GM23248 (cell line): ENCODE measurements around the gene ZGLP1. TPM values are rescaled to one million over a fixed set of nuclear protein-coding genes. Genes with fewer than 3 reads are reported as not detected.

Source experiments
- DNase-seq: peaks from one replicate; pipeline ENCODE4 v3.0.0-alpha.2; 2015
- H2AFZ ChIP-seq: fragments of 200-600 bp; sonication (generic); 2 replicates; pipeline ENCODE4 v1.6.1; 2016; ENCODE audit warnings: antibody characterized with exemption
- H3F3A ChIP-seq: fragments of 200-600 bp; sonication (generic); 2 replicates; pipeline ENCODE4 v1.6.1; 2016; ENCODE audit warnings: mild to moderate bottlenecking, antibody characterized with exemption, mixed run types; ENCODE audit not compliant: insufficient read depth
- H3K27ac ChIP-seq: fragments of 200-600 bp; sonication (generic); 2 replicates; pipeline ENCODE4 v1.5.1; 2016; ENCODE audit warnings: mild to moderate bottlenecking
- H3K27me3 ChIP-seq: fragments of 200-600 bp; sonication (generic); replicated peaks from 2 replicates; pipeline ENCODE4 v1.6.1; 2016; ENCODE audit warnings: mild to moderate bottlenecking; ENCODE audit not compliant: insufficient read depth
- H3K36me3 ChIP-seq: fragments of 200-600 bp; sonication (generic); 2 replicates; pipeline ENCODE4 v1.6.1; 2016; ENCODE audit warnings: low read depth, mild to moderate bottlenecking
- H3K4me1 ChIP-seq: fragments of 200-600 bp; sonication (generic); 2 replicates; pipeline ENCODE4 v1.6.1; 2016; ENCODE audit warnings: mild to moderate bottlenecking; ENCODE audit not compliant: insufficient read depth
- H3K4me2 ChIP-seq: fragments of 200-600 bp; sonication (generic); one replicate; pipeline ENCODE4 v1.6.1; 2016; ENCODE audit warnings: mild to moderate bottlenecking; ENCODE audit not compliant: unreplicated experiment
- H3K4me3 ChIP-seq: fragments of 200-600 bp; sonication (generic); 2 replicates; pipeline ENCODE4 v1.5.1; 2016; ENCODE audit warnings: mild to moderate bottlenecking
- H3K79me2 ChIP-seq: fragments of 200-600 bp; sonication (generic); 2 replicates; pipeline ENCODE4 v1.6.1; 2016; ENCODE audit warnings: mild to moderate bottlenecking; ENCODE audit not compliant: insufficient read depth
- H3K9ac ChIP-seq: fragments of 200-600 bp; sonication (generic); 2 replicates; pipeline ENCODE4 v1.6.1; 2016; ENCODE audit warnings: mild to moderate bottlenecking
- H3K9me2 ChIP-seq: fragments of 200-600 bp; sonication (generic); 2 replicates; pipeline ENCODE4 v1.6.1; 2016; ENCODE audit warnings: mixed run types, mild to moderate bottlenecking, moderate library complexity; ENCODE audit not compliant: insufficient read depth
- H3K9me3 ChIP-seq: fragments of 200-600 bp; sonication (generic); one replicate; pipeline ENCODE4 v1.6.1; 2017; ENCODE audit warnings: low read depth
- H4K20me1 ChIP-seq: fragments of 200-600 bp; sonication (generic); 2 replicates; pipeline ENCODE4 v1.6.0; 2016; ENCODE audit not compliant: insufficient read depth
- EZH2 ChIP-seq: fragments of 200-600 bp; sonication (generic); IDR thresholded peaks from 2 replicates; pipeline ENCODE4 v1.6.1; 2018; ENCODE audit warnings: antibody characterized with exemption, mild to moderate bottlenecking; ENCODE audit not compliant: insufficient read depth, poor library complexity, severe bottlenecking
- EZH2phosphoT487 ChIP-seq: fragments of 200-600 bp; sonication (generic); IDR thresholded peaks from 2 replicates; pipeline ENCODE4 v1.6.1; 2018; ENCODE audit warnings: antibody characterized with exemption, moderate library complexity, mild to moderate bottlenecking, low read depth; ENCODE audit not compliant: insufficient read depth
- WGBS, 2 experiments: methylation state at CpG; one replicate each; pipeline ENCODE4 v1.1.6; 2015 to 2017; ENCODE audit warnings: low lambda C conversion rate in 2 of 2, low coverage in 1 of 2; ENCODE audit errors: missing lambda C conversion rate in 2 of 2; 5-methylcytosine and 5-hydroxymethylcytosine counted together
- in situ Hi-C: fragments of 300-500 bp; cut with MboI; formaldehyde crosslinking; loops from 2 replicates; pipeline ENCODE4 v1.15.0; 2020
- polyA plus RNA-seq: library from polyadenylated mRNA; unstranded; fragments of >200 nt; fragmentation: Nextera tagmentation; extraction: Ambion mirVana; gene quantifications from 2 replicates; pipeline ENCODE4 v1.2.1, GENCODE V29; 2016
- total RNA-seq: library from RNA; depleted of rRNA; stranded (reverse); fragments of >200 nt; shearing (Covaris generic); gene quantifications from 2 replicates; pipeline ENCODE4 v1.2.3, GENCODE V29; 2014

Gene ZGLP1
- total and polyA plus RNA-seq, 2 experiments from 2014 or later: 1.8 to 2.5 TPM

DNA sequence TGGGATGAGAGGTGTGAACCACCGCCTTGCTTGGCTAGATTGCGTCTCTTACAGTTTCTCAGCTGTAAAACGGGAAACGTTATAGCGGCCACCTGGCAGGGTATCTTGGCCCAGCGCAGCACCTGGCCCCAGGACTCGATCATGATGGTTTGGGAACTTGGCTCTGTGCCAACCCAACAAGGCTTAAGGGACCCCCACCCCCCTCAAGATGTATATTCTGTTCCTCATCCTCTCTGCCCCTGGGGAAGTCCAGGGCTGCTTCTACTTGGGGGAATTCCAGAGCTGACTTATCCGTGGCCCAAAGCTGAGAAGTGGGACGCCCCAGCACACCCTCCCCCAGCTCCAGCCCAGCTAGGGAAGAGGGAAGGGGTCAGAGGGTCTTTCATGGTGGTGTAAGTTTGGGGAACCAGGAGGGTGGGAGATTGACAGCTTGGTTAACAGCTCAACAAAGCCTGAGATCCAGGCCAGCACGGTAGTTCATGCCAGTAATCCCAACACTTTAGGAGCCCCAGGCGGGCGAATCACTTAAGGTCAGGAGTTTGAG lies 38.0 kb downstream of the ZGLP1 start:
- no peaks in the 10 kb centered on the region for H3K9me3 ChIP-seq
- no peaks in the 10 kb centered on the region for H3K9me2 ChIP-seq
- no peak for TF ChIP-seq EZH2phosphoT487
- no peak for TF ChIP-seq EZH2
- peak; percentile 58 for DNase-seq
- H3K4me2 ChIP-seq: peak overlapping the region; percentile 69
- peak overlapping the region; percentile 5; the same call in 1 of the 2 replicates for H2AFZ ChIP-seq
- H3K4me3 ChIP-seq: peak overlapping the region; percentile 58
- WGBS, 2 experiments: 39 to 41% methylated on average over 12 of the region's 12 CpGs
- H3K27ac ChIP-seq: no peak overlapping the region
- in situ Hi-C loops: loop anchor here (5.0 kb wide), 1 partner anchor 116 kb away; no protein-coding TSS in a partner anchor
- no peaks in the 10 kb centered on the region for H3F3A ChIP-seq
- H3K27me3 ChIP-seq: no peaks in the 10 kb centered on the region
- H3K79me2 ChIP-seq: no peaks in the 10 kb centered on the region
- peak overlapping the region; percentile 73 for H3K9ac ChIP-seq
- no peaks in the 10 kb centered on the region for H4K20me1 ChIP-seq
- H3K4me1 ChIP-seq: no peaks in the 10 kb centered on the region
- H3K36me3 ChIP-seq: no peaks in the 10 kb centered on the region

DNA sequence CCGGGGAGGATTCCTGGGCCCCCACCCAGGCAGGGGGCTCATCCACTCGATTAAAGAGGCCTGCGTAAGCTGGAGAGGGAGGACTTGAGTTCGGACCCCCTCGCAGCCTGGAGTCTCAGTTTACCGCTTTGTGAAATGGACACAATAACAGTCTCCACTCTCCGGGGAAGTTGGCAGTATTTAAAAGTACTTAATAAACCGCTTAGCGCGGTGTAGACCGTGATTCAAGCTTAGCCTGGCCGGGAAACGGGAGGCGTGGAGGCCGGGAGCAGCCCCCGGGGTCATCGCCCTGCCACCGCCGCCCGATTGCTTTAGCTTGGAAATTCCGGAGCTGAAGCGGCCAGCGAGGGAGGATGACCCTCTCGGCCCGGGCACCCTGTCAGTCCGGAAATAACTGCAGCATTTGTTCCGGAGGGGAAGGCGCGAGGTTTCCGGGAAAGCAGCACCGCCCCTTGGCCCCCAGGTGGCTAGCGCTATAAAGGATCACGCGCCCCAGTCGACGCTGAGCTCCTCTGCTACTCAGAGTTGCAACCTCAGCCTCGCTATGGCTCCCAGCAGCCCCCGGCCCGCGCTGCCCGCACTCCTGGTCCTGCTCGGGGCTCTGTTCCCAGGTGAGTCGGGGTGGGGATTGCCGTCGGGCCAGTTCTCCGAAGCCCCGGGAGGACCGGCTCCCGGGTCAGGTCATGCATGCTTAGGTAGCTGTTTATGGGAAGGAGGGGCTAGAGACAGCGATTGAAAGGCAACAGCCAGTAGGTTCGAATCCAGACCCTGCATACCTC lies 38.8 kb downstream of the ZGLP1 start, which contains the start of gene ICAM1:
Gene ICAM1 (plus strand): TSS at position 505 of the 779 bp plus-strand sequence. CDS start 40 bp downstream, at position 545.
- Histone ChIP-seq H4K20me1 (no peaks in the 10 kb centered on the region), H3K27me3 (no peaks in the 10 kb centered on the region), H3K9me3 (no peaks in the 10 kb centered on the region), H3K79me2 (no peaks in the 10 kb centered on the region), H3F3A (no peaks in the 10 kb centered on the region), H3K9me2 (no peaks in the 10 kb centered on the region), H3K9ac (peak within 1 kb of the TSS; percentile 73), H3K4me1 (no peaks in the 10 kb centered on the region), H2AFZ (peak within 1 kb of the TSS; percentile 79), H3K36me3 (no peaks in the 10 kb centered on the region), H3K27ac (peak within 1 kb of the TSS; percentile 8), H3K4me2 (peak within 1 kb of the TSS; percentile 69), H3K4me3 (peak within 1 kb of the TSS; percentile 58)
- TF ChIP-seq EZH2 (no peak), EZH2phosphoT487 (no peak)
- peak; percentile 78 for DNase-seq
- WGBS, 2 experiments: 4 to 5% methylated on average over 51 of the region's 51 CpGs
- in situ Hi-C loops: loop anchor here (5.0 kb wide), 1 partner anchor 116 kb away; no protein-coding TSS in a partner anchor

DNA sequence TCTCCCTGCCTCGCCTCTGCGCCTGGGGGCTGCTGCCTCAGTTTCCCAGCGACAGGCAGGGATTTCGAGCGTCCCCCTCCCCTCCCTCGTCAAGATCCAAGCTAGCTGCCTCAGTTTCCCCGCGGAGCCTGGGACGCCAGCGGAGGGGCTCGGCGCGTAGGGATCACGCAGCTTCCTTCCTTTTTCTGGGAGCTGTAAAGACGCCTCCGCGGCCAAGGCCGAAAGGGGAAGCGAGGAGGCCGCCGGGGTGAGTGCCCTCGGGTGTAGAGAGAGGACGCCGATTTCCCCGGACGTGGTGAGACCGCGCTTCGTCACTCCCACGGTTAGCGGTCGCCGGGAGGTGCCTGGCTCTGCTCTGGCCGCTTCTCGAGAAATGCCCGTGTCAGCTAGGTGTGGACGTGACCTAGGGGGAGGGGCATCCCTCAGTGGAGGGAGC lies 39.4 kb downstream of the ZGLP1 start:
- peak; percentile 74 for DNase-seq
- no peaks in the 10 kb centered on the region for H3K36me3 ChIP-seq
- peak overlapping the region; percentile 58 for H3K4me3 ChIP-seq
- TF ChIP-seq EZH2phosphoT487 (no peak), EZH2 (no peak)
- H2AFZ ChIP-seq: peak overlapping the region; percentile 79
- H4K20me1 ChIP-seq: no peaks in the 10 kb centered on the region
- H3K27ac ChIP-seq: peak overlapping the region; percentile 8; the same call in 1 of the 2 replicates
- no peaks in the 10 kb centered on the region for H3K9me2 ChIP-seq
- no peaks in the 10 kb centered on the region for H3K9me3 ChIP-seq
- H3K79me2 ChIP-seq: no peaks in the 10 kb centered on the region
- in situ Hi-C loops: loop anchor here (5.0 kb wide), 1 partner anchor 117 kb away; no protein-coding TSS in a partner anchor
- H3K4me2 ChIP-seq: peak overlapping the region; percentile 69
- 5 to 7% methylated on average over 28 to 37 of the region's 37 CpGs for WGBS, 2 experiments
- no peaks in the 10 kb centered on the region for H3K4me1 ChIP-seq
- peak overlapping the region; percentile 73 for H3K9ac ChIP-seq
- H3F3A ChIP-seq: no peaks in the 10 kb centered on the region
- no peaks in the 10 kb centered on the region for H3K27me3 ChIP-seq

DNA sequence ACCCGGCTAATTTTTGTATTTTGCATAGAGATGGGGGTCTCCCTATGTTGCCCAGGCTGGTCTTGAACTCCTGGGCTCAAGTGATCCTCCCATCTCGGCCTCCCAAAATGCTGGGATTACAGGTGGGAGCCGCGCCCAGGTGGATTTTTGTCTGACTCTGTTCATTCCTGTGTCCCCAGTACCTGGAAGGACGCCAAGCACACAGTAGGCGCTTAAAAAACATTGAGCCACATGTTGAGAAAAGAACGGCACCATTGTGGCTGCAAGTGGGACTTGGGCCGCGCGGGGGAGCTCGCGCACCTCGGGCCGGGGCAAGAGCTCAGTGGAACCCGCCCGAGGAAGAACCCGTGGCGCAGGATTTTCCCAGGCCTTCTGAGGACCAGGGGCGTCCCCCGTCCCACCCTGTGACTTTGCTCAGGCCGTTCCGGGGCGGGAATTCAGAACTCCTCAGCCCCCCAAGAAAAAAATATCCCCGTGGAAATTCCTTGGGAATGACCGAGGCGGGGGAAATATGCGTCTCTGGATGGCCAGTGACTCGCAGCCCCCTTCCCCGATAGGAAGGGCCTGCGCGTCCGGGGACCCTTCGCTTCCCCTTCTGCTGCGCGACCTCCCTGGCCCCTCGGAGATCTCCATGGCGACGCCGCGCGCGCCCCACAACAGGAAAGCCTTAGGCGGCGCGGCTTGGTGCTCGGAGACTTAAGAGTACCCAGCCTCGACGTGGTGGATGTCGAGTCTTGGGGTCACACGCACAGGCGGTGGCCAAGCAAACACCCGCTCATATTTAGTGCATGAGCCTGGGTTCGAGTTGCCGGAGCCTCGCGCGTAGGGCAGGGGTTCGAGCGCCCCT lies 40.1 kb downstream of the ZGLP1 start:
- H3K27me3 ChIP-seq: no peaks in the 10 kb centered on the region
- TF ChIP-seq EZH2: no peak
- no peak for TF ChIP-seq EZH2phosphoT487
- H3K79me2 ChIP-seq: no peaks in the 10 kb centered on the region
- H3K9me3 ChIP-seq: no peaks in the 10 kb centered on the region
- no peaks in the 10 kb centered on the region for H3K36me3 ChIP-seq
- H3K9ac ChIP-seq: peak overlapping the region; percentile 73
- in situ Hi-C loops: loop anchor here (5.0 kb wide), 1 partner anchor 118 kb away; no protein-coding TSS in a partner anchor
- H3K4me2 ChIP-seq: peak overlapping the region; percentile 69
- H3K9me2 ChIP-seq: no peaks in the 10 kb centered on the region
- peak; percentile 87 for DNase-seq
- 4 to 5% methylated on average over 58 to 59 of the region's 59 CpGs for WGBS, 2 experiments
- H3K27ac ChIP-seq: no peak overlapping the region
- peak overlapping the region; percentile 58 for H3K4me3 ChIP-seq
- no peaks in the 10 kb centered on the region for H4K20me1 ChIP-seq
- no peaks in the 10 kb centered on the region for H3F3A ChIP-seq
- peak overlapping the region; percentile 79 for H2AFZ ChIP-seq
- no peaks in the 10 kb centered on the region for H3K4me1 ChIP-seq
